ENCODE measurements around the gene TMEM132C. TPM values are rescaled to one million over a fixed set of nuclear protein-coding genes. Genes with fewer than 3 reads are reported as not detected.

The TMEM132C gene
- total and polyA plus RNA-seq, 2 of the 8 experiments (the other 6 are each of a cell fraction or from before 2014, with no cell fraction given), result 0.23 to 0.76 TPM

GRCh38 chr12:128328961-128329360 is 62.0 kb downstream of the TMEM132C start (continued):
- TF ChIP-seq ATF3 (IDR thresholded peaks at IDR 0.05; ENCODE audit: insufficient read depth, low read depth, low read length) (no peak), RAD21 (IDR thresholded peaks at IDR 0.05 in 1 of 2, conservative IDR thresholded peaks at IDR 0.05 in 1 of 2; ENCODE audit: low read depth in 2 of 2, low read length in 2 of 2) (no peak), SRF (IDR thresholded peaks at IDR 0.05; ENCODE audit: low read depth, low read length) (no peak), POLR2A (IDR thresholded peaks at IDR 0.05; ENCODE audit: control extremely low read depth in 1 of 2, low read depth in 2 of 2, low read length in 2 of 2) (no peak), TAF7 (optimal IDR thresholded peaks at IDR 0.05; ENCODE audit: borderline replicate concordance, low read depth, low read length) (no peak), BACH1 (IDR thresholded peaks at IDR 0.05; ENCODE audit: low read length) (no peak)
